Measurements from ENCODE around the gene RAPGEF2. TPM values are rescaled to one million over a fixed set of nuclear protein-coding genes. Genes with fewer than 3 reads are reported as not detected.

The RAPGEF2 gene
- total and polyA plus RNA-seq, 3 donors from 2014 or later, result 18.1 to 51.4 (median 38.9) TPM

- no peak for DNase-seq
- intact Hi-C loops (cut with DNase I; ENCODE audit: low total_unique reads), result no loop called here
- no peaks in the 10 kb centered on the region for H3K9me3 ChIP-seq
- no peaks in the 10 kb centered on the region for H3K27me3 ChIP-seq
- WGBS, 2 donors, result 91 to 95% methylated on average over 4 of the region's 4 CpGs
- TF ChIP-seq, protein P1, sequence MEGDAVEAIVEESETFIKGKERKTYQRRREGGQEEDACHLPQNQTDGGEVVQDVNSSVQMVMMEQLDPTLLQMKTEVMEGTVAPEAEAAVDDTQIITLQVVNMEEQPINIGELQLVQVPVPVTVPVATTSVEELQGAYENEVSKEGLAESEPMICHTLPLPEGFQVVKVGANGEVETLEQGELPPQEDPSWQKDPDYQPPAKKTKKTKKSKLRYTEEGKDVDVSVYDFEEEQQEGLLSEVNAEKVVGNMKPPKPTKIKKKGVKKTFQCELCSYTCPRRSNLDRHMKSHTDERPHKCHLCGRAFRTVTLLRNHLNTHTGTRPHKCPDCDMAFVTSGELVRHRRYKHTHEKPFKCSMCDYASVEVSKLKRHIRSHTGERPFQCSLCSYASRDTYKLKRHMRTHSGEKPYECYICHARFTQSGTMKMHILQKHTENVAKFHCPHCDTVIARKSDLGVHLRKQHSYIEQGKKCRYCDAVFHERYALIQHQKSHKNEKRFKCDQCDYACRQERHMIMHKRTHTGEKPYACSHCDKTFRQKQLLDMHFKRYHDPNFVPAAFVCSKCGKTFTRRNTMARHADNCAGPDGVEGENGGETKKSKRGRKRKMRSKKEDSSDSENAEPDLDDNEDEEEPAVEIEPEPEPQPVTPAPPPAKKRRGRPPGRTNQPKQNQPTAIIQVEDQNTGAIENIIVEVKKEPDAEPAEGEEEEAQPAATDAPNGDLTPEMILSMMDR (IDR thresholded peaks at IDR 0.05), result no peak
- TF ChIP-seq POLR2A (IDR thresholded peaks at IDR 0.05), result no peak
- H3K4me3 ChIP-seq, result no peak overlapping the region
- no peaks in the 10 kb centered on the region for H3K4me1 ChIP-seq
- no peak overlapping the region for H3K27ac ChIP-seq
- H3K36me3 ChIP-seq (ENCODE audit: low read depth, missing control alignments), result no peaks in the 10 kb centered on the region
These were observed 189.4 kb downstream of the RAPGEF2 start for GRCh38 chr4:159292137-159292896.

DNA sequence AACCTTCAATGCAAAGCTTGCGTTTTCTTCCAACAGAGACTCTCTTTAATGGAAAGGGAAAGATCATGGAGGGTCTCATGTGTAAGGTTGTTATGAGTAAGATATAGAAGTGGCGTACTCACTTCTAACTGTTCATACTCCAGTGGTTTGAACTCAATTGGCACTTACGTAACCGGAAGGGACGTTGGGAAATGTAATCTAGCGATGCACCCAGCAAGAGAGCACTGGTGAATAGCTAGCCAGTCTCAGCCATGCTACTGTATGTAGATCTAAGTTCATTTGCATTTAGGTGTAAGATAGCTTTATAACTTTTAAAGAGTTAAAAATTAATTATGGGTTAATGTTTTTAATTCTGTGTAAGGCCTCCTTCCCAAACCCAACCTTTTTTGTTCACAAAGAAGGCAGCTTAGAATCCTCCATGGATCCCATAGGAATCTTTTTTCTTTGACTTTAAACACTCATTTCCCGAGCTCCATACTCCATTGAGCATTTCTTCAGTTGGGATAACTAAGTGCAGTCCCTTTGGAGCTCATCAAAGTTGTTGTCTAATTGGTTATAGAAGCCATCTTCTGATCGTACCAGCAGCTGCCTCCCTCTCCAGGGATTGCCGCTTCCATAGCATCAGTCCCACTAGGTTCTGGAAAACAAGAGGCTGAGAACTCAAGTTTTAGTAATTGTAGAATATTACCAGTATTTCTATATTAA lies 191.1 kb downstream of the RAPGEF2 start:
- H3K36me3 ChIP-seq (ENCODE audit: low read depth, missing control alignments), result no peaks in the 10 kb centered on the region
- WGBS, 2 donors, result 92 to 96% methylated on average over 9 of the region's 9 CpGs
- no peaks in the 10 kb centered on the region for H3K27me3 ChIP-seq
- no peak overlapping the region for H3K27ac ChIP-seq
- no peaks in the 10 kb centered on the region for H3K4me1 ChIP-seq
- no peak overlapping the region for H3K4me3 ChIP-seq
- intact Hi-C loops (cut with DNase I; ENCODE audit: low total_unique reads), result no loop called here
- DNase-seq, result no peak
- TF ChIP-seq, protein P1 (IDR thresholded peaks at IDR 0.05), result no peak
- TF ChIP-seq POLR2A (IDR thresholded peaks at IDR 0.05), result no peak
- no peaks in the 10 kb centered on the region for H3K9me3 ChIP-seq

DNA sequence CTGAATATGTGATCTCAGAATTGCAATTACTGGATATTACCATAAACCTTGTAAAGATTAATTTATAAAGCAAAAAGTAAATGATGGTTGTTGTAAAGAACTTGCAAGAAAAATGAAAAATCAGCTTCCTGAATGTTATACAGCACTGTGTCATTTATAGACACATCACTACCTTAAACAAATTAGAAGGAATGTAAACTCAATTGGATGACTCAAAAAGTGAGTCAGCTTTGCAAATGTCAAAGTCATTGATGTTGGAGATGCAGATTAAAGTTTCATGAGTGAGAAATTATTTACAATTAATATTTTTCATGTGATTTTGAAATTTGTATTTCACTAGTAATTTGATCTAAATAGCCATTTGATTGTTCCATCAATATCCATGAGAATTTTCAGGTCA lies 193.2 kb downstream of the RAPGEF2 start:
- H3K9me3 ChIP-seq, result no peaks in the 10 kb centered on the region
- H3K27me3 ChIP-seq, result no peaks in the 10 kb centered on the region
- intact Hi-C loops (cut with DNase I; ENCODE audit: low total_unique reads), result no loop called here
- no peaks in the 10 kb centered on the region for H3K4me1 ChIP-seq
- TF ChIP-seq POLR2A (IDR thresholded peaks at IDR 0.05), result no peak
- TF ChIP-seq, protein P1 (IDR thresholded peaks at IDR 0.05), result no peak
- DNase-seq, result no peak
- no peaks in the 10 kb centered on the region for H3K36me3 ChIP-seq (ENCODE audit: low read depth, missing control alignments)
- no peak overlapping the region for H3K27ac ChIP-seq
- H3K4me3 ChIP-seq, result no peak overlapping the region

DNA sequence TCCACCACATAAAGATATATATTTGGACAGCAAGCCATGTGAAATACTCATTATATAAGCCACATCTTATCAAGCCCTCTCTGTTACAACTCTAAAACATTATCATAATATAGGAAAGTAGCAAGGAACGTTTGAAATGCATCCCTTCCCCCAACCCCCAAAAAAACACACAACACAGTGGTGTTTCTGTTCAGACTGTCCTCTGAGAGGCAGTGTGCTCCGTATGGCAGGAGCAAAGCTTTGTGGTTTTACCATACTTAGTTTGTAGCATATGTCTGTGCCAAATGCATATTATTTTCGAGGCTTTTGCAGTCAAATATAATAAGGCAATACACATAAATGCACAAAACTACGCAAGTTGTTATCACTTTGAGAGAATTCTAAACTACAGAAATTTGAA lies 194.2 kb downstream of the RAPGEF2 start:
- no peaks in the 10 kb centered on the region for H3K36me3 ChIP-seq (ENCODE audit: low read depth, missing control alignments)
- no peaks in the 10 kb centered on the region for H3K4me1 ChIP-seq
- no peak overlapping the region for H3K27ac ChIP-seq
- no peak overlapping the region for H3K4me3 ChIP-seq
- H3K27me3 ChIP-seq, result no peaks in the 10 kb centered on the region
- H3K9me3 ChIP-seq, result no peaks in the 10 kb centered on the region
- WGBS, 2 donors, result 71 to 75% methylated on average over 4 of the region's 4 CpGs
- DNase-seq, result no peak
- intact Hi-C loops (cut with DNase I; ENCODE audit: low total_unique reads), result no loop called here
- TF ChIP-seq, protein P1 (IDR thresholded peaks at IDR 0.05), result no peak
- TF ChIP-seq POLR2A (IDR thresholded peaks at IDR 0.05), result no peak

Measured in testis (tissue), 3 donors.